Left ventricle myocardium superior (tissue), 1 donor: Measurements from ENCODE around the gene MET. TPM values are rescaled to one million over a fixed set of nuclear protein-coding genes. Genes with fewer than 3 reads are reported as not detected.

Source experiments
- ATAC-seq: fragments of 200-7000 bp; cut with Tn5 transposase; one replicate; pipeline ENCODE4 v1.9.1; 2020; ENCODE audit warnings: mild to moderate bottlenecking, moderate library complexity
- DNase-seq: peaks from one replicate; pipeline ENCODE4 v3.0.0-alpha.2; 2020
- intact Hi-C: fragments of 100-400 bp; cut with micrococcal nuclease; formaldehyde crosslinking; loops from one replicate; pipeline ENCODE4 v1.11.0; 2022
- total RNA-seq: library from RNA; stranded (reverse); fragmentation: NEBNext Ultra II Directional; extraction: Animal tissue kit (Norgen Biotek cat#: 25700); gene quantifications from one replicate; pipeline ENCODE4 v1.2.1, GENCODE V29; 2021
- donor health status: DM: no; HTN: yes; CAD: no; lungs with severe emphysema.

MET gene
- total RNA-seq, 1 donor from 2014 or later: 20.0 TPM

DNA sequence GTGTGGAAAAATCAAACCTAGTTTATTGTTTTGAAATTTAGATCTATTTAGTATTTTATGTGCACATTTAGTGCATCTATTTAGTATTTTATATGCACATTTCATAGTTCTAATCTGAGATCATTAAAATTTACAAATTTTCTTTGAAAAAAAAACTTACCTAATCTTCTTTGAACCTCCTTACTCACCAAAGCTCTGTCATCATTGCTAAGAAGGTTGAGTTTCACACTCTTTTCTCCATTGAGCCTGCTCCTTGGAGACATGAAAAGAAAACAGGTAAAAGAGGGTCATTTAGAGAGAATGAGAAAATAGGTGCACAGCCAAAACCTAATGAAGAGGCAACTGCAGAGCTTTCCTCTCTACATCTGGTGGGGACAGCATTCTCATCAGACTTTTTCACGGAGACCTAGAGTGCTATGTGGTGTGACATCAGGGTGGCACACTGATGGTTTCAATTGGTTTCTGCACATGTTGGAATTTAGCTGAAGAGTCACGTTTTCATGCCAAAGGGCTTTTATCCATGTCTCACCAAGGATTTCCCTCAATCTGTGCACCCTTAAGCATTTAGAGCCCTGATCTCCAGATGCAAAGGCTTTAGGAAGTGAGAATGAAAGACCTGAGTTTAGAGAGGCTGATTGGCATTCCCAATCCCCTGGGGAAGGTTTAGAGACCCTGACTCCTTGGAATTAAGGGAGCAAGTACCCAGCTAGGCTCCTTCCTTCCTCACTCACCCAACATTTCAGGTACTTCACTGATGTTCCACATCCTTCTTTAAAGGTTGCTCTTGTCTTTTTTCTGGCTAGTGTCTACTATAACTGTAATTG lies 101.1 kb downstream of the MET start:
- ATAC-seq (no peak), DNase-seq (no peak)
- intact Hi-C loops: no loop called here

DNA sequence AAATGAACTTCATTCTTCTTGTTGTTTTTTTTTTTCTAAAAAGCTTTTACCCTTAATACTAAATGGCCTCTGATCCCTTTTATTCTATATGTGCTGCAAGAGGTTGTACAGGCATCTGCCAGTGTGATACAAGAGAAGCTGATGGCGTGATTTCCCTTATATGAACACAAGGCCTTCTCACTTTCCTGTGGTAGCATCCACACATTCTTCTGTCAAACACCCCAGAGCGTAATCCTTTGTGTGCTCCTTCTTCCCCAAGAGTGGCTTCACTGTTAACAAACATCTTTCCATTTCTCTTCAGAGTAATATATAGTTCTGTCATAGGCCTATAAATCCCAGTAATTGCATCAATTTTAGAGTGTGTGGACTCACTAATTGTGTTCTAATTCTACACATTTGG lies 104.0 kb downstream of the MET start:
- no peak for ATAC-seq
- intact Hi-C loops: no loop called here

DNA sequence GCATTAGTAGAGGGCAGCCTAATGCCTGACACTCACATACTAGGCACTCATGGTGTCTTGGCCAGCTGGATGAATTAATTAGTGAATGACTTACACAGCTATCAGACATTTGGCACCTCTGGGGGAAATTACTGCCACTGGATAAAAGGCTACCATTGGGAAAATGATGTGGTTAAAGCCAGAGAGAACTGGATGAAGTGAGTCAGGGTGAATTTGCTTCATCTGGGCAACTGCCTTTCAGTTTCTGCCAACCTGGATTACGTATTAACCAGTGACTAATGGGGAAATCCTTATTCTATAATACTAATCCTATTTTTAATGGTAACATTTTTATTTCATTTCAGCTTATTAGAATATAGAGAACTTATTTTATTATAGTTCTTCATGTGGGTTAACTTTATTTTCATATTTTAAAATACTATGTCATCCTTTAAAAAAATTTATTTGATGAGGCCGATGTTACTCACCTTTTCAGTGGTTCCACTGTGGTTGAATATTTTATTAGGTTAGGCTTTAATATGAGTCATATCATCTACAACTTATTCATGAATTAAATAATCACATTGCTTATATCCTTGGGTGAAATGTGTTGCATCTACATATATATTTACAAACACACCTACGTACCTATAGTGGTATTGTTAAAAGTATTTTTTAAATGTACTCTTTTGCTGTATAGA lies 104.8 kb downstream of the MET start:
- intact Hi-C loops: no loop called here
- ATAC-seq (no peak), DNase-seq (no peak)

More for the DNA sequence above, 104.0 kb downstream of the MET start:
- no peak for DNase-seq

DNA sequence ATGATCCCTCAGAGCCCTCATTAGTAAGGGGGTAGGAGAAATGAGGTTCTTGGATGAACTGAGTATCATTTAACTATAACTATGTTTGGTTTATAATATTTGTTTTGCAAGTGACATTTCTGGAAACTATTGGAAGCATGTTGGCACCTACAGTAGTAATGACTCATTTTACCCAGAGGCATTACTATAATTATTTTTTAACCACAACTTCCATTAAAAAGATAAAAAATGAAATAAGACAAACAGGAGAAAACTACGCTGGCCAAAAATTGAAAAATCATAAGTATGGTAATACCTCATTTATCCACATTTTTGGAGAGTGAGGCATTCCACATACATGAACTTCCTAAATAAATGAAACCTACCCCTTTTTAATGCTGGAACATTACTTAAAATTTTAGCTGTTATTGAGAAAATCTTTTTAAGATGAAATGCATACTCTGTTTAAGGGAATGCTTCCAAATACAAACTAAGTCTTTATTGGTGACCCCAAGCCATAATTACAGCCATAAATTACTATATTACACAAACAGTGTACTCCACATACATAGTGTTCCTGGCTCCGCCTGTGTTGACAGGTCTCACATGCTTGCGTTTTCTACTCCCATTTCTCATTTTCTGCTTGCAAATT lies 105.8 kb downstream of the MET start:
- intact Hi-C loops: no loop called here
- no peak for ATAC-seq
- DNase-seq: no peak

DNA sequence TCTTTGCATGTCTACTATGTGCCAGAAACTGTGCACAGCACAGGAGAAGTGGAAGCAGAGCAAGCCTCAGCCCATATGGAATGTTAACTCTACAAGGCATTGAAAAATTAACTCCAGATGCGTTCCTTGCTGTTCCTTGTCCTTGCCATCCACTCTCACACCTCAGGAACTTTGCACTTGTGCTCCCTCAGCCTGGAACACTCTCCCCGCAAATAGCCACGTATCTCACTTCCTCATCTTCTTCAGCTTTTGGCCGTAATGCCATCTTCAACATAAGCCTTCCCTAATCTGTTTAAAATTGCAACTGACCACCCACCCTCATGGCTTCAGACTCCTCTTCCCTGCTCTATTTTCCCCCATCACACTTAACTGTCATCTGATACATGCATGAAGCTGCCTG lies 107.2 kb downstream of the MET start:
- DNase-seq (no peak), ATAC-seq (no peak)
- intact Hi-C loops: no loop called here

DNA sequence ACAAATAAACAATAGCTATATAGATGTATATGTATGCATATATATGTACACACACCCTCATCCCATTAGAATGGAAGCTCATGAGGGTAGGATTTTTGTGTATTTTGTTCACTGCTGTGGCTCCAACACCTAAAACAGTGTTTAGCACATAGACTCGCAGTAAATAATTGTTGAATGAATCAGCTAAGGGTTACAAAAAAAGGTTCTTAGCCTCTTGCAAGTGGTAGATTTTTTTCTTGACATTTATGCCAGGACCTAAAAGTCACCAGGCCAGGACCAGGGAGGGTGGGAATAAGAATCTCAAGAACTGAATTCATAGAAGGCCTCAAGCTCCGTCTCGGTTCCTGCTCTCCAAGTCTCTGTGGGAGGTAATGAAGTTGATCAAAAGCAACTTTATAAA lies 107.9 kb downstream of the MET start:
- ATAC-seq (no peak), DNase-seq (no peak)
- intact Hi-C loops: no loop called here

DNA sequence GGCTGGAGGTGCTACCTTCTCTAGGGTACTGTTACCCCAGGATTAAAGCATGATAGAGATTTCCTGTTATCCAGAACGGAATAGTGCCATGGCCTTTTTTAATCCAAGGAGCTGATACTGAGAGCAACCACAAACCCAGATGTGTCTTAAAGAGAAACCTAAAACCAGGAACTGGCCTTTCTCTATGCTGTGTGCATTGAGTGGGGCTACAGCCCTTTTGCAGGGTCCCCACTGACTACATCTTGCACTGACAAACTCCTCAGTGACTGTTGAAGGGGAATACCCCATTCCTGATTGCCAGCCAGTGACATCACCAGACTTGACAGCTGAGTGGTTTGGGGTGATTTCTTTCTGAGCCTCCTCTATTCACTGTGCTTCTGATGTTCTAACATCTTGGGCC lies 108.5 kb downstream of the MET start:
- ATAC-seq (peak; percentile 19), DNase-seq (no peak)
- intact Hi-C loops: no loop called here

DNA sequence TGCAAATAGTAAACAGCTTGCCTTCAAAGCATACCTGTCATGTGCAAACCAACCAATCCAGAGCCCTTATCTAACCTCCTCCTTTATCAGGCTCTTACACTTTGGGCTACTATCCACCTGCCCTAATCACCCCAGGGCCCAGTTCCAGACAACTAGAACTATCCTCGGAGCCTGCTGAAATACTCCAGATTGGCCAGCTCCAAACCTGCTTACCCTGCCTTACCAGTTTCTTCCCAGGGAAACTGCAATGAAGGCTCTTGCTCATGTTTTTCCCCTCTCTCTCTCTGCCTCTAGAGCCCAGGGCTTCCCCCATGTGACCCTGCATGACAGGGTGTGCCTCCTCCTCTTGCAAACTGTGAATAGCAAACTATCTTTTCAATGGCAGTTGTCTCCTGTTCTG lies 109.0 kb downstream of the MET start:
- no peak for DNase-seq
- ATAC-seq: peak; percentile 78
- intact Hi-C loops: no loop called here

DNA sequence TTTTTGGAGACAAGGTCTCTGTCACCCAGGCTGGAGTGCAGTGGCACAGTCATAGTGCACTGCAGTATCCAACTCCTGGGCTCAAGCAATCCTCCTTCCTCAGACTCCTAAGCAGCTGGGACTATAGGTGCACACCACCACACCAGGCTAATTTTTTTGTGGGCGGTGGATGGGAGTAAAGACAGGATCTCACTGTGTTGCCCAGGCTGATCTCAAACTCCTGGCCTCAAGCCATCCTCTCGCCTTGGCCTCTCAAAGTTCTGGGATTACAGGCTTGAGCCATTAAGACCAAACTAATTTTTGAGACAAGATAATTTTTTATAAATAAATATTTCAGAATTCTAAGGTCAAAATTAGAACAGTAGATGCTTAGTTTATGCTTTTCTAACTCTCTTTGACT lies 109.6 kb downstream of the MET start:
- intact Hi-C loops: no loop called here
- ATAC-seq: no peak
- DNase-seq: no peak

DNA sequence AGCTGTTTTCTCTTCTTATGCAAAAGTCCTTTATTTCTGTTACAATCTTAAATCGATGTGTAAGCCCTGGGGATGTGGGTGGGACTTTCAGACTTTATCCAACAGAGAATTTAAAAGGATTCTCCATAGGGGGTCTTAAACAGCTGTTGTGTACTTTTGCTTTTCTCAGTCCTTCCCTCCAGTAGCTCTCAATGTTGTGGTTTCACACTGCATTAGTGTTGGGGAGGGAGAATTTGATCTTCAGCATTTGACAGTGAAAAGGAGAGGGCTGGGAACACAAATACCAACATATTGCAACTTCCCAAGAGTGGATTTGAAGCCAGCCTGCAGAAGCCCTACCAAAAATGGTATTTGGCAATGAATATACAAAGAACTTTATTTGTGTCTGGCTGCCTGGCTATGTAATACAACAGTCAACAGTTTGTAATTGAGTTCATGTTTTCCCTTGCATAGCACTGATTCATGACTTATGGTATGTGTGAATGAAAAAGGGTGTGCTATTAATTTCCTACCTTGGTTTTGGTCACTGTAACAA lies 110.2 kb downstream of the MET start:
- no peak for ATAC-seq
- intact Hi-C loops: no loop called here
- no peak for DNase-seq

DNA sequence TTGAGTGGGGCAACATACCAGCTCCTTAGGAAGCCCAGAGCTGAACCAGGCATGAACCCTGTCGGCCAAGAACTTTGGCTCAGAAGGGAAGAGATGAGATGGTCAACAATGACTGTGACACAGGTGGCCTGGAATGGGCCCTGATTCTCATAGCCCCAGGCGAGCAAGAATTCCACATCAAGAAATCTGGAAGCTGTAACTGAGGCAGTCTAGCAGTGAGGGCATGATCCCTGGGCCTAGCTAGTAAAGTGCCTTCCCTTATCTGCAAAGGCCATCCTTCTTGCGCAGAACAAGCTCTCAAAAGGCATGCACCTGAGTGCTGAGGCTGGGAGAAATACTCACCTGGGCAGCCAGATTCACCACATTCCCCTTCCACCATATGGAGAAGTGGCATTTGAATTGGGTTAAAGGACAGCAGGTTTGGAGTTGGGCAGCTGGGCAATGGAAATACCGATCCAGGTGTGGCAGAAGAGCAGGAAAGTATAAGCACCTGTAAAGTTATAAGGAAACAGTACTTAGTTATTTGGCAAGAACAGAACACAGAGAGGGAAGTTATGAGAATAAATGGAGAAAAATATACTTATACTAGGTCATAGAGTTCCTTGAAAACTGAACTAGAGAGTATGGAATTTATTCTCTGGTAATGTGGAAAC lies 111.8 kb downstream of the MET start:
- ATAC-seq (no peak), DNase-seq (no peak)
- intact Hi-C loops: no loop called here

DNA sequence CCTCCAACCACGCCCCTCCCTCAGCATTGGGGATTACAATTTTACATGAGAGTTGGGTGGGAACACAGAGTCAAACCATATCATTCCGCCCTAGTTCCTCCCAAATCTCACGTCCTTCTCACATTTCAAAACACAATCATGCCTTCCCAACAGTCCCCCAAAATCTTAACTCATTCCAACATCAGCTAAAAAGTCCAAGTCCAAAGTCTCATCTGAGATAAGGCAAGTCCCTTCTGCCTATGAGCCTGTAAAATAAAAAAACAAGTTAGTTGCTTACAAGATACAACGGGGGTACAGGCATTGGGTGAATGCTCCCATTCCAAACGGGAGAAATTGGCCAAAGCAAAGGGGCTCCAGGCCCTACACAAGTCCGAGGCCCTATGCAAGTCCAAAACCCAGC lies 112.7 kb downstream of the MET start:
- DNase-seq: no peak
- intact Hi-C loops: no loop called here
- ATAC-seq: no peak

DNA sequence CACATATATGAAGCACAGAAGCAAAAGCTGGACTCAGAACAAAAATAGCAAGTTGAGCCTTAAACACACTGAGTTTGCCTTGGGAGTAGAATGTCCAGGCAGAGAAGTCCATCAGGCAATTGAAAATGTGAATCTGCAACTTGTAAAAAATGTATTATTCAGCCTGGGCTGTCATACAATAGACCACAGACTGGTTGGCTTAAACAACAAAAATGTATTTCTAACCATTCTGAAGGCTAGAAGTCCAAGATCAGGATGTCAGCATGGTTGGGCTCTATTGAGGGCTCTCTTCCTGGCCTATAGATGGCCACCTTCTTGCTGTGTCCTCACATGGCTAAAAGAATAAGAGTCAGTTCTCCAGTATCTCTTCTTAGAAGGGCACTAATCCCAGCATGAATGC lies 113.8 kb downstream of the MET start:
- ATAC-seq (no peak), DNase-seq (no peak)
- intact Hi-C loops: no loop called here

DNA sequence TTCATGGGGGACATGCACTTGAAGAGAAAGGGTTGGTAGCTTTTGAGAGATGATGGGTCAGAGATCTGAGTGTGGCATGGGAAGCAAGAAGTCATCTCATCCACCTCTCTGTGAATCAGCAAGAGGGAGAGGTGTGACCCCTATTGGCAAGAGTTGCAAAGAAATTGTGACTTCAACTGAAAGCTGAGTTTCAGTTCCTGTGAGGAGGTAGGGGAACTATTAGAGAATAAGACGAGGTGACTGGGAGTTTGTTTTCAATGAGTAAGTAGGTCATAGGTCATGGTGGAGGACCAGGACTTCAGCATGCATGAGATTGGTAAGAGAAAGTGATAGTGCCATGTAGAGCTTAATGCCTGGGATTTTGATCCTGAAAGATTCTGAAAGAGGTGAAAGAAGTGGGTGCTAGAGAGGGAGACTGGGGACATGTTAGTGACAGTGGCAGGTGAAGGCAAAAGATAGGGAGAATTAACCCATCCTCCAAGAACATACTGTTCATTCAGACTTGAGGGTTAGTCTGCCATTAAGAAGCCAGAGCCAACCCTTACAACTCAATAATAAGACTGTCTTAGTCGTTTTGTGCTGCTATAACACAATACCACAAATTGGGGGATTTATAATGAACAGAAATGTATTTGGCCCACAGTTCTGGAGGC lies 114.9 kb downstream of the MET start:
- intact Hi-C loops: no loop called here
- ATAC-seq: peak; percentile 45
- no peak for DNase-seq

DNA sequence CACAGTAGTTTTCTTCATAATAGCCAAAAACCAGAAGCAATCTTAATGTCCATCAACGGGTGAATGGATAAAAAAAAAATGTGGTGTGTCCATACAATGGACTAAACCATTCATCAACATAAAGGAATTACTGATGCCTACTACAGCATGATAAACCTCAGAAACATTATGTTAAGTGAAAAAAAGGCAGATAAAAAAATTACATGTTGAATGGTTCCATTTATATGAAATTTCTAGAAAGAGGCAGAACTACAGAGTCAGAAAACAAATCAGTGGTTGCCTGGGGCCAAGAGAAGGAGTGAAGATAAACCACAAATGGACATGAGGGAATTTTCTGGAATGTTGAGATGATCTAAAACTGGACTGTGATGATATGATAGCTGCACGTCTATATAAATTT lies 115.9 kb downstream of the MET start:
- ATAC-seq (no peak), DNase-seq (no peak)
- intact Hi-C loops: no loop called here

DNA sequence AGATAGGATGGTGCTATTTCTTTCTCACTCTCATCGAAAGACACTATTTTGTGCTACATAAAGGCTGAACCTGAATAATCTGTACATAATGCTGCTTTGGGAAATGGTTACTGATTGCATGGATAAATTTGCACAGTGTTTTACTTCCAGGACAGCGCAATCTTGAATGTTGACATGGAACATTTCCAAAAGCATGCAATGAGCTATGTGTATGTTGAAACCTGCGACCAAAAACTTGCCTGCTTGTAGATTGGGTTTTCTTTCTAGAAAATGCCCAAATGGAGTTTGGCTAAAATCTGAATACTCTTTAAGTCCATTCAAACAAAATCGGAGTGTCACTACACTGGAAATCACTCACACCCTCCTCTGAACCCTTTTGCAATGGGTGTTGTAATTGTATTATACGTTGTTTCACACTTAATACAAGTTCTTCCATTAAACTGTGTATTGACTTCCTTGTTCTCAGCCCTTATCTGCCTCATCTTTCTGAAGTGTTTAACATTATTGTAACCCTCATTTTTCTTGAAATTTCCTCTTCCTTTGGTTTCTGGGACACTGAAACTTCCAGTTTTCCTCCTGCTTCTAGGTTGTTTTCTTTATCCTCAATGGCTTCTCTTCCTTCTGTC lies 116.7 kb downstream of the MET start:
- no peak for DNase-seq
- ATAC-seq: no peak
- intact Hi-C loops: no loop called here

DNA sequence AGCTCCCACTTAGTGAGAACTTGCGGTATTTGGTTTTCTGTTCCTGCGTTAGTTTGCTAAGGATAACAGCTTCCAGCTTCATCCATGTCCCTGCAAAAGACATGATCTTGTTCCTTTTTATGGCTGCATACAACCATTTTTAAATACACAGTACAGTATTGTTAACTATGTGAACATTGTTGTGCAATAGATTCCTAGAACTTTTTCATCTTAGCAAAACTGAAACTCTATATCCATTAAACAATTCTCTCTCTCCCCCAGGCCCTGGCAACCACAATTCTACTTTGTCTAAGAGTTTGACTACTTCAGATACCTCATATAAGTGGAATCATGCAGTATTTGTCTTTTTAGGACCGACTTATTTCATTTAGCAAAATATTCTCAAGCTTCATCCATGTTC lies 118.0 kb downstream of the MET start:
- no peak for DNase-seq

DNA sequence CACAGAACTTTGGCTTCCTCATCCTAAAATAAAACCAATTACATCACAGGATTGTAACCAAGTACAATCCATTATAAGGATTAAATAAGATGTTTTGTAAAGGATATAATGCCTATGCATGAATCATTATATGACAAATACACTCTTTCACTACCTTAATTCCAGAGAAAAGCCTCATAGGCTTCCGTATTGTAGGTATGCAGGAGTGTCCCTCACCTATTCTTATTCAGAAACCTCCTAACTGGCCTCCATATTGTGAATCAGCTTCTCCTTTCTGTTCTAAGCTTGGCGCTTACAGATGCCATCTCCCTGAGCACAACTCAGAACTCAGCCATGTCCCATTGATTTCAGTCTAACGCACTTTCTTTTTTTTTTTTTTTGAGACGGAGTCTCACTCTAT lies 120.8 kb downstream of the MET start:
- no peak for ATAC-seq

More for the DNA sequence above, 118.0 kb downstream of the MET start:
- ATAC-seq: no peak
- intact Hi-C loops: no loop called here

DNA sequence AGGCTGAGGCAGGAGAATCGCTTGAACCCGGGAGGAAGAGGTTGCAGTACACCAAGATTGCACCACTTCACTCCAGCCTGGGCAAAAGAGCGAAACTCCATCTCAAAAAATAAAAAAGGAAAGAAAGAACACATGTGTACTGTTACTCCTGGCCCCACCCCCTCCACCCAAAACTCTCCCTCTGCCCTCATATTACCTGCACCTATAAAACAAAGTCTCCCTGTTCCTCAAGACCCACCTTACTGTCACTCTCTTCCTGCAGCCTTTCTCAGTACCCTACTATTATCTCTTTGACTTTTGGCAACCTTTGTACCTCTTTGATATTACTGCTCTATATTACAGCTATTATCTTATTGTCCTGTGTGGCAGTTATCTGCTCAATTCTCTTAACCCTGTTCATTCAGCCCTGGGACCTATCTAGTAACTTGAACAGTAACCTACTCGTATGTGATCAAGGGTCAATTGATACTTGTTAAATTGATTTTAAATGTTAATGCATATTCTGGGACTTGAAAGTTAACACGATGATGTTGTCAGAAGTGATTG lies 121.9 kb downstream of the MET start:
- no peak for DNase-seq
- intact Hi-C loops: no loop called here
- no peak for ATAC-seq

More for the DNA sequence above, 120.8 kb downstream of the MET start:
- DNase-seq: no peak
- intact Hi-C loops: no loop called here
